ENCODE measurements around the gene CPXM1.
"Not testable (repeated sequence)": the region's sequence is repeated elsewhere in the genome, so short reads cannot be mapped to it uniquely, and the experiment has no call there.

CPXM1 gene

DNA sequence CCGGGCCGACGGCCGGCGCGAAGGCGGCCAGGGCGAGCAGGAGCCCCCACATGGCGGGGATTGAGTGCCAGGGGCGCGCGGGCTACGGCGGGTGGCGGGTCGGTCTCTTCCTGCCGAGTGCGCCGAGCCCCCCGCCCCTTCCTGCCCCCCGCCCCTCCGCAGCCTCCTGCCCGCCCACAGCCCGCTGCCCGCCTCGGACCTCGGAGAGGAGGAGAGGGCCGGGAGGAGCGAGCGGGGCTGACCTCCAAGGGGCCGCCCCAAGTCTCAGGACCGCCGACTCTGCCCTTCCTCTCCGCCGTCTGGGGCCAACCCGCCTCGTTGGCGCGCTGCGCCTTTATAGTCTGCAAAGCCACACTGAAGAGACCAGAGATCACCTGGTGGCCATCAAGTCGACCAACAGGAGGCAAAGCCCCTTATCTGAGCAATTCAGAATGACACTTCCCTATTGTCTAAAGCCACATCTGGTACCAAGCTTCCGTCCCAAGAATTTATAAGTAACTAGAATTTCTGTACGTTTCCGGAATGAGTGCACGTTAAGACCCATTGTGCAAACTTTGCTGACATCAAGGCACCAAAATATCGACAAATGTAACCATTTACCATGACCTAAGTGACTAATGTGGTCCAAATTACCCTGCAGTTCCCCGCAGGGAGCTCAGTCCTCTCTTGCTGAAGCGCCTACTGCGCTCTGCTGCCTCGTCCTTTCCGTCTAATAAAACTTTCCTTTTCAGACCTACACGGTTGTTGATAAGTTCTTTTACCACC, at the start of gene CPXM1:
Gene CPXM1 (minus strand): TSS at position 107 of the 765 bp plus-strand sequence. CDS start 55 bp downstream, at position 52.
- no peak for FAIRE-seq

DNA sequence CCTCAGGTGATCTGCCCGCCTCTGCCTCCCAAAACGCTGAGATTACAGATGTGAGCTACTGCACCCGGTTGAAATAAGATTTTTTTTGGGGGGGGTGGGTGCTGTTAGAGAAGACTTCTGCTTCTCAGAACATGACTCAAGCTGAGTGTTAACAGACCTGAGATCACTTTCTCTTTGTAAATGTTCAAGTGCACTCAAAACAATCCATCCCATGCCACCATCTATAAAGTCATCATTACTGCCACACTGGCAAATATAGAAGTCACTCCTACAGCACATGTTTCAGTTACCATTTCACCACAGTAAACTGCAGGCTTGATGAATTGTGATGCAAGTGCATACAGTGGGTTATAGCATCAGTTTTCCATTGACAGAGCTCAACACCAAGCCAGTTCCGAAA, 49.1 kb upstream of the CPXM1 start:
- no peak for FAIRE-seq

DNA sequence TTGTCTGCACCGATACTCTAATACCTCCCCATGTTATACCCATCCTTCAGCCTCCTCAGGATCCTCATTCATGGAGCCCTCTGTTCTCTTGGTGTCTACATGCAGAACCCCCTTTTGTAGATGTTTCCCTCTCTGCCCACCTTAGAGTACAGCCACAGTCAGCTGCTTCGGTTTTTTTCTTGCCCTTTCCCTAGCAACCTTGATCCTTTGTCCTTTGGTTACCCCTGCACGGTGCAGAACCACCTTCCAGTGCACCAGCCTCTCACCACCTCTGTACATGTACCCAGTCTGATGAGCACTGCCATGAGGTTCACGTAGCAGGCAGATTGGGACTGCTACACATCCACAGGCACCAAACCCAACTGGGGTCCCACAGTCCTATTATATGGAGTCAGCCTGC, 47.4 kb upstream of the CPXM1 start:
- FAIRE-seq, result no peak

DNA sequence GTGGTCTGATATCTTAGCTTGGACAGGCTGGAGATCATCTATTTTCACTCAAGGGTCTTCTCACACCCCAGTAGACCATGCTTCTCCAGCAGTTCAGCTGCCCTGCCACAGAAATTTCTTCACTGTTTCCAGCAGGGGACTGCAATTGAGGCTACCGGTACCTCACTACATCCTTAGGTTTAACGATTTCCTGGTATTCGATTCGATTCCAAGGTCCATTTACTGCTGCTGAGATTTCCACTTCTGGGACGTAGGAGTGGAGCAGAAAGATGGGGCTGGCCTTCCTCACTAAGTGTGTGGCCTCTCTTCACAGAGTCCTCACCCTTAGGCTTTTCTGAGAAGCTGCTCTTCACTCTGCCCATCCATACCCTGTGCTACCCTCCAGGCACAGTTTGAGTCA, 46.3 kb upstream of the CPXM1 start:
- no peak for FAIRE-seq

DNA sequence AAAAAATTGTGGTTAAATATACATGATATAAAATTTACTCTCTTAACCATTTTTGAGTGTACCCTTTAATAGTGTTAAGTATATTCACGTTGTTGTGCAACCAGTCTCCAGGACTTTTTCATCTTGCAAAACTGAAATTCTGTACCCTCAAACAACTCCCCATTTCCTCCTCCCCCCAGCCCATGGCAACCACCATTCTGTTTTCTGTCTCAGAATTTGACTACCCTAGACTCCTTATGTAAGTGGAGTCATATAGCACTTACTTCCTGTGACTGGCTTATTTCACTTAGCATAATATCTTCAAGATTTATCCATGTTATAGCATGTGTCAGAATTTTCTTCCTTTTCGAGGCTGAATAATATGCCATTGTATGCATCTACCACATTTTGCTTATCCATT, 45.2 kb upstream of the CPXM1 start:
- no peak for FAIRE-seq

DNA sequence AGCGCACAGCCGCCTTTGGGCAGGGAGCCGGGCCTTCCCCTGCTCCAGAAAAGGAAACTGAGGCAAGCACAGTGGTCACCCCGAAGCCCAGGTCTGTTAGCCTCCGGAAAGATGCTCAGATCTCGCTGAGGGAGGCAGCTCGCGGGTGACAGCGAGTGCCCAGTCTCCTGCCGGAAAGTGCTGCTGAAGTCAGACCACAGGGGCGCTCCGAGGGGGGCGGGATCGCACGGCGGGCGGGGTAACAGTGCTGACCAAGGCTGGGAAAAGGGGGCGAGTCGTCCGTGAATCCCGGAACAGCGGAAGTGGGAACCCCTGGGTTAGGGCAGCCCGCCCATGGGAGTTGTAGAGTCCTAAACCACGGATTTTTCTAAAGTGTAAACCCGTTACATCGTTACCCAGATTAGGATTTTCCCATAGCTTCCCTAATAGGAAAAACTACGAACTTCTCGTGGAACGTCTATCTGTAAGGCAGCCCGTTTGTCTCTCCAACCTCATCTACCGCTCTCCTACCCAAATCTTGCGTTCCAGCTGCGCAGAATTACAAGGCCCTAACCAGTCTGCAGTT, 40.6 kb upstream of the CPXM1 start:
- FAIRE-seq, result no peak

DNA sequence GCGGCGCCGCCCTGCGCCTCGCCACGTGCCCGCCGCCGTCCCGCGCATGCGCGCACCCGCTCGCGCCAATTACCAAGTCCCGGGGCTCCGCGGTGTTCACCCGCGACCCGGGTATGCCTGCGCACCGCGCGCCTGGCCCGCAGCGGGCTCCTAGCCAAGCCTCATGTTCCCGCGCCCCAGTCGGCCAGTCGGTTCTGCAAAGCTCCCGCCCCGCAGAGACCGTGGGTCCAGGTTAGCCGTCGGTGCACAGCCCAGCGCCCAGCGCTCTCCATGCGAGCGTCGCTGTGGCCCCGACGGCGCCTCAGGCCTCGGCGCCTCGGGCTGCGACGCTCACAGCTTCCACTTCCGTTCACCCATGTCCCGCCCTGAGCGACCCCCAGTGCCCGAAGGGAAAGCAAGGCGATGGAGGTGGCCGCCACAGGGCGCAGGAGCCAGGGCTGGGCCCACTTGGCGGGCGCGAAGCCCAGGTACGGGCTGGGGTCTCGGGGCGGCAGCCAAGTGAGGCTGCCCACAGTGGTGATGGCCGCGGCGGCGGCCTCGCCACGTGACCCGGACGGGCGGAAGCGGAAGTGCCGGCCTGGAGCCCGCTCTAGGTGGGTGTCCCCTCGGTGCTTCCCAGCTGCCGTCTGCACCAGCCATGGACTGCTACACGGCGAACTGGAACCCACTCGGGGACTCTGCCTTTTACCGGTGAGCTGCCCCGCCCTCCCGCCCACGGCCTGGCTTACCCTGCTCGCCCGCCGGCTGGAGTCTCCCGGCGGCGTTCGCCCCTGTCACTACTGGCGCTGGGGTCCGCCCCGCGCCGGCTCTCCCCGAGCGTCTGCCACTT, 39.9 kb upstream of the CPXM1 start, which contains the start of the genes PCED1A and VPS16:
Gene PCED1A (minus strand): TSS at position 518 of the 829 bp plus-strand sequence. CDS start 743 bp downstream, outside the sequence.
Gene VPS16 (plus strand): TSS at position 608 of the 829 bp plus-strand sequence. CDS start 30 bp downstream, at position 638.
- no peak for FAIRE-seq

DNA sequence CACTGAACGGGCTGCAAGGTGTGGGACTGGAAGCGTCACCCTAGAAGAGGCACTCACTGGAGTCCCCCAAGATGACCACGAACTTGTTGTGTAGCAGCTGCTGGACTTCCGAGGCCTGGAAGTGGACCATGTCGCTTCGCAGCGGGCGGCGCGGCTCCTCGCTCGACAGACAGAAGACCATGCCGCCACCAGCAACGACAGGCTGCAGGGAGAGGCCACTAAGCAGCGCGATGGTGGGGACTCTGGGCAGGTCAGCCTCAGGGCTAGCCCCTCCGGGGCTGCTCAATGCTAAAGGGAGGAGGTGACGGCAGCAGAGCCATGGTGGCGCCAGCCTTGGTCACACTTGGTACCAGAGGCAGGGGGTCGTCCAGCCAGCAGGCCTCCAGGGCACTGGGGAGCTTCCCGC, 39.3 kb upstream of the CPXM1 start:
- FAIRE-seq, result no peak

DNA sequence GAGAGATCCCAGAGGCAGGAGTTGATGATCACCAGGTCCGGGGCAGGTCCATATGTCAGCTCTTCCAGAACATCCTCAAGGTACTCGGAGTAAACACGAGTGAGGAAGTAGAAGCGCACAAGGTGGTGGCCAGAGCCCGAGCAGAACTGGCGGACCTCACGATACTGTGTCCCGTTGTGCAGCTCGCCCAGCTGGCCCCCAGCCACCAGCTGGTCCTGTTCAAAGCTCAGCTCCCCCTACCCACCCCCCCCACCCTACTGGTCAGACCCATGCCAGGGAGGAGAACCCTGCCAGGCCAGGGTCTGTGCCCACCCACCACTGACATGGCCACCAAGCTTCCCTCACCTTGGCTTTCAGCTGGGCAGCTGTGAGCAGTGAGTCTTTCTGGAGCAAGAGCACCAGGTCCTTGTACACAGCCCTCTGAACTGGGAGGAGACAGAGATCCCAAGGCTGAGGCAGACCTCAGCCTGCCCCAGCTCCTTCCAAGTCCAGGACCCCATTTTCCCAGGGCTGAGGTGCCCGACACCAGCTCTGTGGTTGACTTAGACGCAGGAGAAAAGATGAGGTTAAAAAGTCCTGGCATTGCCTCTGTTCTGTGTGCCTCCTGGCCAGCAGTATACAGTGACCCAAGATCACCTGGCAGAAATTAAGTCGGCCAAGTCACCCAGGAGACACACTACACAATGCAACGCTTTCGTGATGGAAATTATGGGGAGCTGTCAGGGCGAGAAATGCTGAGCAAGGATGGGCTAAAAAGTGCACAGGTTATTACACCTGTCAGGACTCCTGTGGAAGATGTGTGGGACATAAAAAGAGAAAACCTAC, 38.6 kb upstream of the CPXM1 start:
- no peak for FAIRE-seq

DNA sequence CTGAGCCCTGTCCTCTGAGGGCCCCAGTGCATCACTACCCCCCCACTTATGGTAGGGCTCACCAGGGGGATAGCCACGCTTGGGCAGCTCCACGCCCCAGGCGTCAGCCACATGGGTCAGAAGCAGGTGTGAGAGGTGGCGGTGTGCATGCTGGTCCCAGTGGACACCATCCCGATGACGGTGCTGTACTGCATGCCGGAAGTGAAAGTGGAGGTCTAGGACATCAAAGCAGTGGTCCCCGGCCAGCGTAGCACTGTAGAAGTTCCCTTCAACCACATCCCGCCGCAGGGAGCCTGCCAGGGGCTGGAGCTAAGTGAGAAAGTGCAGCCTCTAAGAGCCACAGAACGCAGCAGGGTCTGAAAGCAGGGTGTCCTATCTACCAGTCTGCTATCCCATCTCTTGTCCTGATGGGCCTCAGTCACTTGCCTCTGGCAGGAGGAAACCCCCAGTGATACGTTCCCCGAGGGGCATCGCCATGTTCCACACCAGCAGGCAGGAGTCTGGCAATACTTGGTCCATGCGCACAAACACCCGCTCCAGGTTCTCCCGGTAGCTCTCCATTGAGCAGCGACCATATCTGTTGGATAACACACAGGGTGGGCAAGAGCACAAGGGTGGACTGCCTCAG, 37.9 kb upstream of the CPXM1 start:
- FAIRE-seq, result no peak

DNA sequence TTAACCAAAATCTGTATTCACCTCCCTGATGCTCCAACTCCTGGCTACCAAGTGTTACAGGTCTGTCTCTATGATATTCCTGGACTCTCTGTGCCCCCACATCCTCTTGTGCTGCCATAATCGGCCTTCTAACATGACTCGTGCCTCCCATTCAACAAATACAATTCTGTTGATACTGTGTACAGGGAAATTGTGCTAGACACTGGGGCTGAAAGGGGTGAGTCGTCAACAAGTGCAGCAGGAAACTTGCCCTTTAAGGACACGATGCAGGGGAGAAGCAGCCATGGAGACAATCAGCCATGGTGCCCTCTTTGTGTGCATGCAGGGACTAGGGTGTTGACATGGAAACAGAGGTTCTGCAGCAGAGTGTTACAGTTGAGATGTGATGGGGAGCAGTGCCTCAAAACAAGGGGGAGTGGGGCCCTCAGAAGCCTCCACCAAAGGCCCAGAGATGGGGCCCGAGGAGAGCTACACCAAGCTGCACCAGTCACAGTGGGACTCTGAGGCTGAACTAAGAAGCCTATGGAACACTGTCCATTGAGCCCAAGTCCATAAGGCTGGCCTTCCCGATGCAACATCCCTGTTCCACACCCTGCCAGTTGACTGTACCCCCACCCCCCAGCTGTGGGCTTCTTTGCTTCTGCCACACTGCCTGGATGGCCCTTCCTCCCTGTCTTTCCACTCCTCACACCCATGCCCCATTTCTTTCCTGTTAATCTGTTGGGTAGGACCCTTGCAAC, 37.0 kb upstream of the CPXM1 start:
- FAIRE-seq, result no peak

DNA sequence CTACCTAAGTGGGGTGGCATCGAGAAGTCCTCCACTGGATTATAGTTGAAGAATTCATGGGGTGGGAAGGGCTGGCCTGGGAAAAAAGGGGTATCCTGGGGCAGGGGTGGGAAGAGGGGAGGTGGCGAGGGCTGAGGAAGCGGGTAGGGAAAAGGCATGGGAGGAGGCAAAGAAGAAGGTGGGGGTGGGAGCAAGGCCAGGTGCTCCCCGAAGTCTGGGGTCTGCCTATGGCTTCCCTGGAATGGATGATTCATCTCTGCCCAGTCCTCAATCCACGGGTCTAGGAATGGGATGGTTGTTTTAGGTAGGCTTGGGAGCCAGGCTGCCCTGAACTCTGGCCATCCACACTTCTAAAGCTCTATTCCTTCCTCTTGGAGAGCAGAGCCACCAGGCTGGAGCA, 35.6 kb upstream of the CPXM1 start:
- no peak for FAIRE-seq

DNA sequence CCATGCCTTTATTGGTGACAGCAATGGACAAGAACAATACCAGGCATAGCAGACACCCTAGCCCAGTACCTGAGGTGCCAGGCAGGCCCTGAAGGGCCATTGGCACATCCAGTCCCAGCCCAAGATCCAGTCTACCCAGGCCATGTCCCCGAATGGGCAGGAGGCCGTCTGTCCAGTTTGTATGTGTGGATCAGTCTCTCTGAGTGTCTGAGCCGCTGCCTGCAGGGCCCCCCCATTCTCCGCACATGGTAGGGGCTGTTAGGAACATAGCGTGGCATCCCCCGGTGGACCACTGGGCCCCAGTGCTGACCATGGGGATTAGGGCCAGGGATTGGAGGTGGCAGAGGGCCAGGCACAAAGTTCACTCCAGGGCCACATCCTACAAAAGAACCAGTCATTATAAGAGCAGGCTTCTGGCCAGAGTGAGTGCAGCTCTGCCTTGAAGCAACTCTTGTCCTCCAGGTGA, 34.9 kb upstream of the CPXM1 start:
- FAIRE-seq, result no peak

DNA sequence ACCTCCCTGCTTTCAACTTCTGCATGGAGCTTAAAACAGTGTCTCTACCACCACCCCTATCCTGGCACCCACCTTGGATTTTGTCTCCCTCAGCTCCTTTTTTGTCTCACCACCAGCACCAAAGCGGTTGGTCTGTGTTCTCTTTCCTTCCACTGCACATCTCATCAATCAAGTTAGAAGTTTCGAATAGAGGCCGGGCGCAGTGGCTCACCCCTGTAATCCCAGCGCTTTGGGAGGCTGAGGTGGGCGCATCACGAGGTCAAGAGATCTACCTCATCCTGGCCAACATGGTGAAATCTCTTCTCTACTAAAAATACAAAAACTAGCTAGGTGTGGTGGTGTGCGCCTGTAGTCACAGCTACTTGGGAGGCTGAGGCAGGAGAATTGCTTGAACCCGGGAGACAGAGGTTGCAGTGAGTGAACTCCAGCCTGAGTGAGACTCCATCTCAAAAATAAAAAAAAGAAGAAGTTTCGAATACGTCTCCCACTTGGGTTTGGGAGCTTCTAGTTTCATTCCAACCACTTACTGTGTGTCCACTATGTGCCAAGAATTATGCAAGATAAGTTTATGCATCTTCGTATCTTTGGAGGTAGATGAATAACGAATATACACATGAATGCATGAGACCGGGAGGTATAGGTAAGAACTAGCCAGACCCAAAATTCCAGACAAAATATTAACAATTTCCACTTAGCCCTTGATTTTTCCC, 34.1 kb upstream of the CPXM1 start:
- FAIRE-seq, result no peak

DNA sequence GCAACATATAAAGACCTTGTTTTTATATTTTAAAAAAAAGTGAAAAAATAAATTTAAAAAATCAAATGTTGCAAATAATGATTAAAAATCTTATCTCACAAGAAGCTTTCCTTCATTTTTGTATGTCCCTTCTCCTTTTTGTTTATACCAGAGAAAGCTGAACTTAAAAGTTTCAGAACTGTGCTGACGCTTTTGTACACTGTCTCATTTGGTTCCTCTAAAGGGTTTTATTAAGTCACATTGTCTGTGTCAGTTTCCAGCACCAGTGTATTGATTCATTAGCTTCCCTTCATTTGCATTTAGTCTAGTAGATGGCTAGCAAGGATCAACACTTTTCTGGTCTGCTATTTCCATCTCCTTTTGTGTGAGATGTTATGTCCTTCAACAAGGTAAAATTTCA, 33.3 kb upstream of the CPXM1 start:
- no peak for FAIRE-seq

DNA sequence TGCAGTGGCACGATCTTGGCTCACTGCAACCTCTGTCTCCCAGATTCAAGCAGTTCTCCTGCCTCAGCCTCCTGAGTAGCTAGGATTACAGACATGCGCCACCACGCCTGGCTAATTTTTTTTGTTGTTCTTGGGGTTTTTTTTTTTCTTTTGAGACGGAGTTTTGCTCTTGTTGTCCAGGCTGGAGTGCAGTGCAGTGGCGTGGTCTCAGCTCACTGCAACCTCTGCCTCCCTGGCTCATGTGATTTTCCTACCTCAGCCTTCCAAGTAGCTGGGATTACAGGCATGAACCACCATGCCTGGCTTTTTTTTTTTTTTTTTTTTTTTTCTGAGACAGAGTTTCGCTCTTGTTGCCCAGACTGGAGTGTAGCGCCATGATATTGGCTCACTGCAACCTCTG, 30.8 kb upstream of the CPXM1 start:
- not testable (repeated sequence) for FAIRE-seq

DNA sequence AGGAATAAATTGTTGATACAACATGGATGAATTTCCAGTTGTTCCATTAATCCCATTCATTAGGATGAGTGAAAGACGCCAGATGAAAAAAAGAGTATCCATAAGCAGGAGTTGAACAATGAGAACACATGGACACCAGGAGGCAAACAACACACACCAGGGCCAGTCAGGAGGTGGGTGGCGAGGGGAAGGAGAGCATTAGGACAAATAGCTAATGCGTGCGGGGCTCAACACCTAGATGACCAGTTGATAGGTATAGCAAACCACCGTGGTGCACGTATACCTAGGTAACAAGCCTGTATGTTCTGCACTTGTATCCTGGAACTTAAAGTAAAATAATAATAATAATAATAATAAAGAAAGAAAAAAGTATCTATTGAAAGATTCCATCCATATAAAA, 28.9 kb upstream of the CPXM1 start:
- no peak for FAIRE-seq

DNA sequence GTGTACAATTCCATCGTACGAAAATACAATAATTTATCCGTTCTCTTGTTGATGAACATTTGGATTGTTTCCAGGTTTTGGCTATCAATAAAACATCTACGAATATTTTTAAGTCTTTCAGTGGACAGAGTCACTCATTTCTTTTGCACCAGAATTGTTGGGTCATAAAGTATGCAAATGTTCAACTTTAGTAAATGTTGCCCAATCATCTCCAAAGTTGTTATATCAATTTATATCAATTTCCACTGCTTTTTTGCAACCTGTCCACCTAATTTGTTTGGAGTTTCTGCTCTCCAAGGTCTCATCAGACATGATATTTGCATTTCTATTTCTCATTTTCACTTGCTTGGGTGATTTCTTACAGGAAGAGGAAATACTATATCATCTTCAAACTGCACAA, 26.2 kb upstream of the CPXM1 start:
- no peak for FAIRE-seq

DNA sequence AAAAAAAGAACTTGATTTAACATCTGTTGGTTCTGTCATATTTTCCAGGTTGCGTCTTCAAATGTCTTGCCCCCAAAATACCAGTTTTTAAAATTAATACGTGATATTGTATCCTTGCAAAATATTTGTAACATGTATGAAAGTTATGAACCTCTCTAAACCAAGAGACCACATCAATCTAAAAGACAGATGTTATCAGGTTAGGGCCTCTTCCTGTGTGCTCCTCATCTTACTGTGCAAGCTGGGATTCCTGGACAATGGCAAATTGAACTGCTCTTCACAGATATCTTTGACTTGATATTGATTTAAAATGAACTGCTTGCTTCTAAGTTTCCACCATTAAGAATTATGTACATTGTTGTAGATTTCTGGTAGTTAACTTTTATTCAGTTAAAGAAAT, 25.3 kb upstream of the CPXM1 start:
- no peak for FAIRE-seq

DNA sequence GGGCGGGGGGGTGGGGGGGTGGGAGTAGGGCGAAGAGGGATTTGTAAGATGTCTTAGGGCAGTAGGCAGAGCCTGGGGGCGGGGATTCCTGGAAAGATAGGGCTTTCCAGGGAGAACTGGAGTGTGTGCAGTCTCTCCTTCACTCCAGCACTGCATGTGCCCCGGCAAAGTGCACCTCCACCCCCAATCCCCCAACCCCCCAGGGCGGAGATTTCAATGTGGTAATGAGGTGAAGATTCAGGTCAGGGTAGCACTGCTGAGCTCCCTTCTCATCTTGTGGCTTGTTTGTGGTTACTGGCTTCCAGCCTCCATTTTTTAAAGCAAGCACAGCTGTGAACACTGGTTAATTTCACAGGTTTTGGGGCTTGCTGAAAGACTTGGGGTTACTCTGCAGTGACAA, 21.6 kb upstream of the CPXM1 start:
- no peak for FAIRE-seq
